ENCODE data around the gene TLR10. TPM values are rescaled to one million over a fixed set of nuclear protein-coding genes. Genes with fewer than 3 reads are reported as not detected.
"Not testable (repeated sequence)": the region's sequence is repeated elsewhere in the genome, so short reads cannot be mapped to it uniquely, and the experiment has no call there.

The TLR10 gene
- total RNA-seq, result 0.22 TPM
- long read RNA-seq, result 0 reads

GRCh38 chr4:38782452-38783108 is at the start of gene TLR10:
Gene TLR10, minus strand, starts transcription at chr4:38782990. Its CDS starts 7,400 bp downstream, at chr4:38775590.
- DNase-seq (ENCODE audit: low spot score), result no peak
- intact Hi-C loops (cut with DNase I), result no loop called here

- DNase-seq (ENCODE audit: low spot score), result no peak
- intact Hi-C loops (cut with DNase I), result no loop called here
Observed at GRCh38 chr4:38832206-38832605, 49.4 kb upstream of the TLR10 start.

- intact Hi-C loops (cut with DNase I), result no loop called here
- DNase-seq (ENCODE audit: low spot score), result no peak
Observed at GRCh38 chr4:38831653-38832052, 48.9 kb upstream of the TLR10 start.

- intact Hi-C loops (cut with DNase I), result no loop called here
- no peak for DNase-seq (ENCODE audit: low spot score)
Observed at GRCh38 chr4:38829237-38829636, 46.4 kb upstream of the TLR10 start.

- no peak for DNase-seq (ENCODE audit: low spot score)
- intact Hi-C loops (cut with DNase I), result no loop called here
Observed at GRCh38 chr4:38823766-38824165, 41.0 kb upstream of the TLR10 start.

GRCh38 chr4:38822748-38823303 is 40.0 kb upstream of the TLR10 start:
- DNase-seq (ENCODE audit: low spot score), result no peak
- intact Hi-C loops (cut with DNase I), result no loop called here

GRCh38 chr4:38821739-38822138 is 38.9 kb upstream of the TLR10 start:
- DNase-seq (ENCODE audit: low spot score), result no peak
- intact Hi-C loops (cut with DNase I), result no loop called here

GRCh38 chr4:38820329-38821061 is 37.7 kb upstream of the TLR10 start:
- DNase-seq (ENCODE audit: low spot score), result no peak
- intact Hi-C loops (cut with DNase I), result no loop called here

GRCh38 chr4:38819569-38819968 is 36.8 kb upstream of the TLR10 start:
- intact Hi-C loops (cut with DNase I), result no loop called here
- DNase-seq (ENCODE audit: low spot score), result no peak

- intact Hi-C loops (cut with DNase I), result no loop called here
- DNase-seq (ENCODE audit: low spot score), result no peak
Observed at GRCh38 chr4:38818441-38818976, 35.7 kb upstream of the TLR10 start.

GRCh38 chr4:38815885-38816782 is 33.3 kb upstream of the TLR10 start:
- intact Hi-C loops (cut with DNase I), result no loop called here
- no peak for DNase-seq (ENCODE audit: low spot score)

GRCh38 chr4:38814386-38814785 is 31.6 kb upstream of the TLR10 start:
- DNase-seq (ENCODE audit: low spot score), result no peak
- intact Hi-C loops (cut with DNase I), result no loop called here

GRCh38 chr4:38811297-38811696 is 28.5 kb upstream of the TLR10 start:
- intact Hi-C loops (cut with DNase I), result no loop called here
- no peak for DNase-seq (ENCODE audit: low spot score)

- not testable (repeated sequence) for DNase-seq (ENCODE audit: low spot score)
- intact Hi-C loops (cut with DNase I), result loop anchor here (5.0 kb wide), 1 partner anchor 50 kb away; the partner anchor contains the start of gene TLR6
Observed at GRCh38 chr4:38807462-38807861, 24.7 kb upstream of the TLR10 start.

- intact Hi-C loops (cut with DNase I), result loop anchor here (5.0 kb wide), 1 partner anchor 51 kb away; the partner anchor contains the start of gene TLR6
- DNase-seq (ENCODE audit: low spot score), result not testable (repeated sequence)
Observed at GRCh38 chr4:38806251-38806650, 23.5 kb upstream of the TLR10 start.

- peak; percentile 89 for DNase-seq (ENCODE audit: low spot score)
- intact Hi-C loops (cut with DNase I), result loop anchor here (5.0 kb wide), 1 partner anchor 52 kb away; the partner anchor contains the start of gene TLR6
Observed at GRCh38 chr4:38805530-38806145, 22.8 kb upstream of the TLR10 start.

- no peak for DNase-seq (ENCODE audit: low spot score)
- intact Hi-C loops (cut with DNase I), result loop anchor here (5.0 kb wide), 1 partner anchor 53 kb away; the partner anchor contains the start of gene TLR6
Observed at GRCh38 chr4:38804654-38805295, 22.0 kb upstream of the TLR10 start, which contains the start of gene TLR1. Gene TLR1, minus strand, starts transcription at chr4:38804791. Its CDS starts 5,960 bp downstream, at chr4:38798831.

Measured in cardiac septum (tissue), 1 donor.